ENCODE results near the gene KIAA1549.

DNA sequence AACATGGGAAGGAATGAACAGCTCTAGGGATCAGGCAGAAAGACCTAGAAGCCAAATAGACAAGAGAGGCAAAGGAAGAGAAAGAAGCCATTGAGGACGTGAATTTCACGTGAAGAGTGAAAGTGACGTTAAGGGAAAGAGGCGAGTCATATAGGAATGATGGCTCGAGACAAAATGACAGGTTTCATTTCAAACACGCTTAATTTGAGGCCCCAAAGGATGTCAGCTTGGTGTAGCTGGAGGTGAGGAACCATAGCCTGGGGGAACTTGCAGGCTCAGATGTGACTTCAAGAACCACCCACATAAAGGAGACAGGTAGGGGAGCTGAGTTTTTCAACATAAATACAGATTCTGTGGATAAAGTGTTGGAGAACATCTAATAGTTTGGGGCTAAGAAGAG lies 98.9 kb downstream of the KIAA1549 start:
- no peak for TF ChIP-seq EZH2 (IDR thresholded peaks at IDR 0.05; ENCODE audit: borderline replicate concordance, low read length)
- TF ChIP-seq, protein P1, sequence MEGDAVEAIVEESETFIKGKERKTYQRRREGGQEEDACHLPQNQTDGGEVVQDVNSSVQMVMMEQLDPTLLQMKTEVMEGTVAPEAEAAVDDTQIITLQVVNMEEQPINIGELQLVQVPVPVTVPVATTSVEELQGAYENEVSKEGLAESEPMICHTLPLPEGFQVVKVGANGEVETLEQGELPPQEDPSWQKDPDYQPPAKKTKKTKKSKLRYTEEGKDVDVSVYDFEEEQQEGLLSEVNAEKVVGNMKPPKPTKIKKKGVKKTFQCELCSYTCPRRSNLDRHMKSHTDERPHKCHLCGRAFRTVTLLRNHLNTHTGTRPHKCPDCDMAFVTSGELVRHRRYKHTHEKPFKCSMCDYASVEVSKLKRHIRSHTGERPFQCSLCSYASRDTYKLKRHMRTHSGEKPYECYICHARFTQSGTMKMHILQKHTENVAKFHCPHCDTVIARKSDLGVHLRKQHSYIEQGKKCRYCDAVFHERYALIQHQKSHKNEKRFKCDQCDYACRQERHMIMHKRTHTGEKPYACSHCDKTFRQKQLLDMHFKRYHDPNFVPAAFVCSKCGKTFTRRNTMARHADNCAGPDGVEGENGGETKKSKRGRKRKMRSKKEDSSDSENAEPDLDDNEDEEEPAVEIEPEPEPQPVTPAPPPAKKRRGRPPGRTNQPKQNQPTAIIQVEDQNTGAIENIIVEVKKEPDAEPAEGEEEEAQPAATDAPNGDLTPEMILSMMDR (conservative IDR thresholded peaks at IDR 0.05 in 1 of 2, IDR thresholded peaks at IDR 0.05 in 1 of 2; ENCODE audit: extremely low read depth in 1 of 2, insufficient read depth in 1 of 2, low read depth in 1 of 2, low read length in 2 of 2) = no peak
